GM21786 (cell line): ENCODE results near the gene PEPD.

ENCODE experiments used
- ATAC-seq: cut with Tn5 transposase; IDR thresholded peaks from one replicate; pipeline ENCODE4 v1.9.1; 2021; ENCODE audit not compliant: unreplicated experiment

The PEPD gene

DNA sequence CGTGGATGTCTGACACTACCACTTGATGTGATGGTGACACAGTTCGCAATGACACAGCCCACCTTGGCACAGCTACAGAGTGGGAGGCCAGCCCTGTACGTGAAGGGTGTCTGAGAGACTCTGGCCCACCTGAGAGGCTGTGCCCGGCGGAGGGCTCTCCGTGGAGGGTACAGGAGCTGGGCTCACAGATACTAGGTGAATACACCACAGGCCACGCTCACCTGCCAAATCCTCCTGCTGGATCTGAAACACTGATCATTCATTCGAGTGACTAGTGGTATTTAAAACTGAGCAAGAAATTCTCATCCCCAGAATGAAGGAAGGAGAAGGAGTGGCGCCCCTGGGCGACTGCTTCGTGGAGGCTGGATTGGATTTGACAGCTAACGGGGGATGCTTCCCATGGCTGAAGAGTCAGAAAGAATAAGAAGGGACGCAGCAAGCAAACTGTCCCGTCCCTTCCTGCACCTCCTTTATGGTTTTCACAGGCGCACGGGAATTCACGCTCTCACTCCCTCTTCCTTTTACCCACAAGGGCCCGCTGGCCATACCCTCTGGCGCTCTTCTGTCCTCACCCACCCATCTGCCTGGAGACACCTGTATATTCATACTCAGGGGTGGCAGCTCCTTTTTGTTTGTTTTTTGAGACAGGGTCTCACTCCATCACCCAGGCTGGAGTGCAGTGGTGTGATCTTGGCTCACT, 123.1 kb downstream of the PEPD start:
- no peak for ATAC-seq

DNA sequence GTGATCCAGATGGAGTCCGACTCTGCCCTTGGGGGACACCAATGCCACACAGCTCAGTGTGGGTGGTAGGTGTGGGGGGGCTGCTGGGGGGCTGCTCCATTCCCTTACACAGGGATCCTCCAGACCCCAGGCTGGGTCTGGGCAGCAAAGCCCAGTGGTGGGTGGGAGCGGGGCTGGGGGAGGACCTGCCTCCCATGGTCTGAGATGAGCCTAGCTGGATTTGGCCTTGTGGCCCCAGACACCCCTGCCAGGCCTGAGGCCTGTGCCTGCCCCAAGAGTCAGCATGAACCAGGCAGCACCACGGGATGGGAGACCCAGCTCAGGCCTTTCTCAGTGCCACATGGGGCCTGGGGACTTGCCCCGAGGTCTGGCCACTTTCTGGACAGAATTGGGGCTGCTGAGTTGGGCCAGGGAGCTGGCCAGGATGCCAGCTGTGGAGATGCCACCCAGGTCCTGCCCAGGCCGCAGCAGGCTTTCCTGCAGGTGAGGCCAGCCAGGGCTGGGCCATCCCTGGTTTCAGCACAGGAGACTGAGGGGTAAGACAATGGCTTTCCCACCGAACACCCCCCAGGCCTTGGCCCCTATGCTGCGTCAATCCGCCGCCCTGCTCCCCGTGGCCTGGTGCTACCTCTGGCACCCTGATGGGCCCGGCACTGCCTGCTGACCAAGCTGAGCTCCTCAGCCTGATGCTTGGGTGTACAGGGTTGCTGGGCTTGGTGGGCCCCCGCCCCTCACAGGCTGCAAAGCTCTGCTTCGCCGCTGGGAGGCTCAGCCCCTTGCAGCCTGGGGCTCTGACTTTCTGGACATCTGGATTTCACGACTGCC, 123.8 kb downstream of the PEPD start:
- ATAC-seq = no peak

DNA sequence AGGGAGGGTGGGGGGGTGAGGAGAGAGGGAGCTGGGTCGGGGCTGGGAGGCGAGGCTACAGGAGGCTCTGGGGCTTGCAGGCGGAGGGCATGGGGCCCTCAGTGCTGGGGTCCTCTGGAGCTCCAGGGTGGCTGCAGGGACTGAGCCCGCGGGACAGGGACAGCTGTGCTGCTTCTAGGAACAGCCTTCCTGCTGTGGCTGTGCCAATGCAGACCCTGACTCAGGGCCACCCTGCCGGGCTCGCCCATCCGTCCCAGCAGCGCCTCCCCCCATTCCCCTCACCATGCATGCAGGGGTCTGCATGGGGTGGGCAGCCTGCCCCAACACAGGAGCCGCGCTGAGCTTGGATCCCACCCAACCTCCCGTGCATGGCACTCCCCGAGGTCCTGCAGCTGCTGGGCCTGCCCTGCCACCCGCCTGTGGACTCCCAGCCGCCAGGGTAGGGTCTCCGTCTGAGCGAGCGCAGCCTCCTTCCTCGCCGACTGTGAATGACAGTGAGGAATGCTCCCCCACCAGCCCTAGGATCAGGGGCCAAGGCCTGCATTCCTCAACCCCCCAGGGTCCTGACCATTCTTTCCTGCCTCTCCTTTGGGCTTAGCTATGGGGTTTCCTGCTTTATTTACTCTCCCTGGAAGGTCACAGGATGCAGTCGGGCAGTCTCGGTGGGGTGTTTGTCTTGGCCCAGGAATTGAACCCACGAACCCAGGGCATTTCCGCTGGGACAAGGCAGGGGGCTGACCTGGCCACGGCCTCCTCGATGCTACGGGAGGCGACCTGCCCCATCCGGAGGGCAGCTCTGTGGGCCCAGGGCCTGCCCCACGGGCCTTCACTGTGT, 124.7 kb downstream of the PEPD start:
- no peak for ATAC-seq

DNA sequence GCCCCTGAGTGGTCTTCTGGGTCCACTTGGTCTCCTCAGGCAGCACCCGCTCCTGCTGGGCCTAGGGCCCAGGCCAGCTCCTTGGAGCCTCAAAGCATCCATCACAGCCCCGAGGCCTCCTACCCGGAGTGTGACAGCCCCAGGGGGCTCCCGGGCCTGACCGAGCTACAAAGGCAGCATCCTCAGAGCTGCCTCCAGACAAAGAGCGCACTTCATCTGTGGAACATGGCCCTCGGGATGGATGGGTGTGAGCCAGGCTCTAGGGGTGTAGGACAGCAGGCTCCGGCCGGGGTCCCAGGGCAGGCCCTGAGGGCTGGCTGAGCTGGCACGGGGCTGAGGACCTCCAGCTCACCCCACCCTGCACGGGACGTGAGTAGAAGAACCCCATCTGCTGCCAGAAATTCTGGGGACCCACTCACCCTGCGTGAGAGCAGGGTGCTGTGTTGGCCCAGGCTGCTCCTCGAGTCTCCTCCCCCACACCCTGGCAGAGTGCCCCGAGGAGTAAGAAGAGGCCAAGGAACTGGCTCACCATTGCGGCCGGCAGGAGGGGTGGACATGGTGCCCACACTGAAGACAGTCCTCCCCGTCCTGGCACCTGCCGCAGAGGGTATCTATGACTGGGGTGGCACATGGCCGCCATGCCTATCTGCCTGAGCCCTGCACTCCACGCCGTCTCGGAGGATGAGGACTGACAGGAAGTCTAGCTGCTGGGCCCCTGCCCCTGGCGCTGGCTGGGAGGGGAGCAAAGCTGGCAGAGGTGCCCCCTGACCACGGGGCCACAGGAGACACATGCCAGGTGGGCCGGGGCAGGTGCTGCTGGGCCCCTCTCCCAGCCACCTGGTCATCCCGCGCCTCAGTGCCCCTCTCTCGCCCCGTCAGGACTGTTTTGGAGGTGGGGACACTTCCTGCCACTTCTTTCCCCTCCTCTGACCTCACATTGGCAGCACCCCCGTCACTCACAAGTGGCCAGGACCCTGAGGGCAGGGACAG, 125.7 kb downstream of the PEPD start:
- ATAC-seq = no peak

DNA sequence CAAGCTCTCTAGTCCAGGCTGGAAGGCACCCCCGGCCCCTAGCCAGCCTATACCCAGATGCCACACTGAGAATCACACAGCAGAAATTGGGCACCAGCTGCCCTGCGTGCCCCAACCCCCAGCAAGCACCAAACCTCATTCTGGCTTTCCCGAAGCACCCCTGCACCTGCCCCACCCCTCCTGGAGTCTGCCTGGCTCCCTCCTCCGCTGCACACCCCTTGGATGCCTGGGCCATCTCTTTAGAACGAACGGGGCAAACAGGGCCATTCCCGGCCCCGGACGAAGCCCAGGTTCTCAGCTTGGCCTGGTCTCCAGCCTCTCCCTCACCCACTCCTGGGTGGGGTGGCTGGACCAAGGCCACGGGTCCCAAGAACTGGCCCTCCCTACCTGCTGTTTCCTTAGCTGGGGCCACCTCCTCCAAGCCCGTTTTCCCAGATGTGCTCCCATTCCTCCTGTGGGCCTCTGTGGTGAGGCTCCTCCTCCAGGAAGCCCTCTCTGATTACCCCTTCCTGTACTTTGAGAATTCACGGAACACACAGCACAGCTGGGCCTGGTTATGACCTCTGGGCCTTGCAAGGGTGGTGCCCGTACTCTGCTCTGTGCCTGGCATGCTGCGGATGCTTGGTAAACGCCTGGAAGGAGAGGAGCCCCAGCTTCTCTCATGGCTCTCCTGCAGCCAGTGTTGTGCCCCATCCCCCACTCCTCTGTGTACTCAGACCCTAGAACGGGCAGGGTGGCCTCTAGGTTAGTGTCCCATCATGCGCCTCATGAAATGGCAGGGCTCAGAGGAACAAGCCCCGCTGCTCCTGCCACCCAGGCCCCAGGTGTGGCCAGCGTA, 126.6 kb downstream of the PEPD start:
- no peak for ATAC-seq

GRCh38 chr19:33394006-33394722, 127.4 kb downstream of the PEPD start:
- no peak for ATAC-seq

- ATAC-seq = no peak
These were observed 128.1 kb downstream of the PEPD start for GRCh38 chr19:33393286-33394005.

- no peak for ATAC-seq
These were observed 129.0 kb downstream of the PEPD start for GRCh38 chr19:33392341-33393285.

DNA sequence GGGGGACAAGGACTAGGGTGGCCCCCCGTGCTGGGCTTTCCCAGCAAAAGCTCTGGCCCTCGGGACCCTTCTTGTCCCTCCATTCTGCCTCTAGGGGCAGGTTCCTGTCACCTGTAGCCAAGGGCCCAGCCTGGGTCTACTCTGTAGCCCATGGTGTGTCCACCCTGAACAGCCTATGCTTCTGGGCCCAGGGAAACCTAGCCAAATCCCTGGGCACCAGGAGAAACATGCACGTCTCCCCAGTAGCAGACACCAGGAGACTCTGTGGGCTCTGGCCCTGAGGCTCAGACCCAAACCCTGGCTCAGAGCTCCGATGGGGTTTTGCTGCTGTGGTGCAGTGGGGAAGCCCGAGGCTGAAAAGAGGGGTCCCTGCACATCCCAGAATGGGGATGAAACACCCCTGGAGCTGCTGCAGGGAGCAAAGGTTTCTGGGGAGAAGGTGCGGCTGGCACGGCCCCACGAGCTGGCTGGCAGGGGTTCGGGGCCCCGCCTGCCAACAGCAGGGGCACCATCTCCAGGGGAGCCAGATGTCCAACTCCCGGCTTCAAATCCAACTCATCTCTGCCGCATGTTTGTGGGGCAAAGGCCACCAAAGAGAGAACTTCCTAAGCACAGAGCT, 129.9 kb downstream of the PEPD start:
- ATAC-seq = no peak

DNA sequence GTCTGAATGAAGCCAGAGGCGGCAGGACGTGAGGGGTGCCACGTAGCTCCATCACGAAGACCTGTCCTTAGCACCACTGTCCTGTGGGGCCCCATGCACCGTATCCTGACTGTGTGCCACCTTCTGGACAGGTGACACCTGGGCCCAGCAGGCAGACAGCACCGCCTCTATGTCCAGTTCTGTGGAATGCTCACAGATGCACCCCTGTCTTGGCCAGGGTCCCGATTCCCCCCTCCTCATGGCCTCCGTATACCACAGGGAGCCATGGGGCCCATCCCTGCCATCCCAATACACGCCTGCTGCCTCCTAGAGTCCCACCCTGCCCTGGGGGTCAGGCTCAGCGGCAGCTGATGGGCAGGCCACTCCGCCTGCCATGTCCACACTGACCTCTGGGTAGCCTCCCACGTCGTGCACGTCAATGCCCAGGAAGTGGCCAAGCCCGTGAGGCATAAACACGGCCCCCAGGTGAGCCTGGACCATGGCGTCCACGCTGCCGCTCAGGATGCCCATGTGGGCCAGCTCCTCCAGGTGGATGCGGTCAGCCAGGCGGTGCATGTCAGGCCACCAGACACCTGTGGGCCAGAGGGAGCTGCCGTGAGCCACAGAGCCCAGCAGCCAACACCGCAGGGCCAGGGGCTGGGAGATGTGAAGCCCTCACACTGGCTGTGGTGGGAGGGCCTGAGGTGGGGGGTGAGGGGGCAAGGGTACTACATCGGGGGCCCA, 130.5 kb downstream of the PEPD start:
- no peak for ATAC-seq

DNA sequence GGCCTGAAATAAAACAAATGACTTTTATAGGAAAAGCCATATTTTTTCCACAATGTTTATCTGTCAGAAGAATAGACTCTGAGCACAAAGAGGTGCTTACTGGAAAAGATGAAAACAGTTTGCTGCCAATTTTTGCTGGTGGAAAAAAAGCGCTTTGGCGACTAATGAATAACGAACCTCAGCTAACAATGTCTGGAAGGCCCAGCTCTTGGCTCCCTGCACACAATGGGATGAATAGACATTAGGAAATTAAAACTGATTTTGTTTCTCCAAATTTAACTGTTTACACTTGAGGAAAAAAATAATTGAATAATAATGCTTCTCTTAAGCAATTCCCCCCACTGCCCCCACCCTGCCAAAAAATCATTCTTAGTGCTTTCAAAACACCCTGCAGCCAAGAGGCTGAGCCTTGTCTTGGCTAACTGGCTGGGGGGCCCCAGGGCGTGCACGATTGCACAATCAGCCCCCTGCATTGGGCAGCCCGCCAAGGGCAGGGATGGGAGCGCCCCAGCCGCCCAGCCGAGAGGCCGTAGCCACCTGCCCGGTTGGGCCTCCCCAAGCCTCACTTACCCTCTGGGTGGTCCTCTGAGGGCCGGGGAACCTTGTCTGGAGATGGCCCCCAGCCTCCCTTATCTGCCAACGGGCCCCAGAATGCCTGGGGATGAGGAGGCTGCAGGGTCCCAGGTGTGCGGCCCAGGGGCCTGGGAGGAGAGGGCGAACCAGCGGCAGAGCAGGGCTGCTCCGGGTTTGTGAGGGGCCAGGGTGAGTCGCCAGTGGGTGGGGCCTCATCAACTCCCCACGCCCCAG, 131.3 kb downstream of the PEPD start:
- ATAC-seq = no peak

DNA sequence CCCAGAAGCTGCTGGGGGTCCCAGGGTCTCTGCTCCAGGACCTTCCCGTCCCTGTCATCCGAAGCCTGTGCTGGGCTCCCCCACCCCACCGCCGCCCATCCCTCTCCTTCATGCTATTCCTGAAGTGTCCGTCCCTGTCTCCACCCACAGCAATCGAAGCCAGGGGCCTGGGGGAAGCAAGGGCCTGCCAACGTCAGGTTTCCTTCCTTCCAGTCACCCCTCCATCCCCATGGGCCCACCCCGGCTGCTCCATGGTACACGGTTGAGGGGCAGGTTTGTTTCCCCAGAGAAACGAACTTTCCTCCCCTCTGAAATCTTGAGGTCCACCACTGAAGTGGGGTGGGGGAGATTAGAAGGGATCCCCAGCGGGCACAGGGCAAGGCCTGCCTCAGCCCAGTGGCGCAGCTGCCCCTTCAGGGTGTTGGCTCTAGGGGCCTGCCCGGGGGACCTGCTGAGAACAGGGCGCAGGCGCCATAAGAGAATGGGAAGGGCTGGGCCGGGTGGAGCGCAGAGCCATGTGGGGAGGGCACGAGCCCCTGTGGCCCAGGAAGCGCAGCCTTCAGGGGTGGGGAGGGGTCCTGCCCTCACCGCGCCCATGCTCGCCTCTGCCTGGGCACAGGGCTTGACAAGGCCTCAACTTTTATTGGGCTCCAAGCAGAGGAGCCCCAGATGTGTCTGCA, 132.0 kb downstream of the PEPD start:
- ATAC-seq = no peak

GRCh38 chr19:33388725-33389420, 132.7 kb downstream of the PEPD start:
- ATAC-seq = no peak

- ATAC-seq = no peak
These were observed 133.3 kb downstream of the PEPD start for GRCh38 chr19:33388231-33388724.
